Vein endothelial cell (primary cell): ENCODE measurements around the gene ATP8A2. TPM values are rescaled to one million over a fixed set of nuclear protein-coding genes. Genes with fewer than 3 reads are reported as not detected.

Source experiments
- small RNA-seq: library from RNA; depleted of rRNA; stranded (forward); fragments of <200 nt; gene quantifications from one replicate; pipeline ENCODE3, GENCODE V24; 2012
- total RNA-seq: library from RNA; depleted of rRNA; stranded (reverse); fragments of >200 nt; gene quantifications from 2 replicates; pipeline ENCODE4 v1.2.3, GENCODE V29; 2012

Gene ATP8A2
- total RNA-seq = under 0.01 and 0.10 TPM in 2 replicates

DNA sequence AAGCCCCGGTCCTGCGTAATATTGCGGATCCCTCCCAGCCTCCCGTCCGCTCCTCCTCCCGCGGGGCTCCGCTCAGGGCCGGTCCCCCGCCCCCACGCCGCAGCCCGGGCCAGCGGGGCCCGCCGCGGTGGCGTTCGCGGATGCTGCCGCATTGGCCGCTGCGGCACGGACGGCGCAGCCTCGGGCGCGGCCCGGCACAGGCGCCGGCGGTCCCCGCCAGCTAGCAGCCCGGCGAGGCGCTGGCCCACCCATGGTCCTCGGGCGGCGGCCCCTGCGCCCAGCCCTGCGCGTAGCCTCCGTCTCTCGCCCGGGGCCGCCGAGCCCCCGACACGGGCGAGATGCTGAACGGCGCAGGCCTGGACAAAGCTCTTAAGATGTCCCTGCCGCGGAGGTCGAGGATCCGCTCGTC, at the start of gene ATP8A2:
ATP8A2 (plus strand) TSS at position 100 of the 409 bp plus-strand sequence; CDS start at position 339, 239 bp downstream.

DNA sequence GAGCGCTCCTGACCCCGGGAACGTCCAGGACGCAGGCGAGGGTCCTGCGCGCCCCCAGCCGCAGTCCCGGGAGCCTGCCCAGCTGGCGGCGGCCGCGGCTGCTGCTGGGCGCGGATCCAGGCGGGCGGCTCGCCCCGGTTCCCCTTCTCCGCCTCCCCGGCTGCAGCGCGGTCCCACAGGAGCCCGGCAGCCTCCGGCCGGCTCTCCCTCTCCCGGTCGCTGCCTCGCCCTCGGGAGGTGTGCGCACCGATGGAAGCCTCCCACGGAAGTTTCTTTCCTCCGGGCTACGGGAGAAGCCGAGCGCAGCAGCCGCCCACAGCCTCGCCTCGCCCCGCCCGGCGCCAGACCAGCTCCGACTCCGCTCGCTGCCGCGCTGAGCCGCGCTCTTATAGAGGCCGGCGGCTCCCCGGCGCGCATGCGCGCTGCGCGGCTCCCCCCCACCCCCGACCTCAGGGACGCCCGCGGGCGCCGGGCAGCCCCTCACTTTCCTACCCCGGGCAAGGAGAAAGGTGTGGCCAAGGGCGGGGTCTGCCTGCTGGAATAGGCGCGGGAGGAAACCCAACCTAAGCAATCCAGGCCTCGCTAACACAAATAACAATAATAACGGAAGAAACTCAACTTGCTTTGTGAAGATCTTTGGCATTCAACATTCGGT, 680.0 kb downstream of the ATP8A2 start, which contains the start of gene SHISA2:
SHISA2 (minus strand) TSS at position 360 of the 655 bp plus-strand sequence. CDS start 1,041 bp downstream, outside the sequence.

Small RNA genes within 50 kb of the gene (small RNA-seq; reads per million reads assigned to genes)
- gene RN7SL741P (not detected), gene RNU6-78P (not detected), gene RNY1P3 (not detected)

Other genes starting within 250 kb of the ATP8A2 start
- gene AMER2, start 199.7 kb upstream of the ATP8A2 start, total RNA-seq = not detected in 2 replicates
- gene MTMR6, start 84.5 kb upstream of the ATP8A2 start, total RNA-seq = 28.7 and 36.6 TPM in 2 replicates
- gene NUP58, start 70.3 kb upstream of the ATP8A2 start, total RNA-seq = 50.6 and 69.3 TPM in 2 replicates